HEK293T (cell line): Measurements from ENCODE around the gene CNIH1.

Source experiments
- BHLHE40 ChIP-seq: fragments of 450-650 bp; IDR thresholded peaks from 2 replicates; pipeline ENCODE4 v1.6.1; 2016; ENCODE audit warnings: mild to moderate bottlenecking, moderate library complexity, borderline replicate concordance
- ELF4 ChIP-seq: fragments of 450-650 bp; IDR thresholded peaks from 2 replicates; pipeline ENCODE4 v1.6.1; 2017; ENCODE audit warnings: antibody characterized with exemption
- FOXA1 ChIP-seq: fragments of 450-650 bp; IDR thresholded peaks from 2 replicates; pipeline ENCODE4 v1.6.1; 2016; ENCODE audit warnings: mild to moderate bottlenecking
- FOXK2 ChIP-seq: fragments of 450-650 bp; IDR thresholded peaks from 2 replicates; pipeline ENCODE4 v1.6.1; 2016; ENCODE audit warnings: mild to moderate bottlenecking
- FOXM1 ChIP-seq: fragments of 450-650 bp; IDR thresholded peaks from 2 replicates; pipeline ENCODE4 v1.6.1; 2017; ENCODE audit warnings: mild to moderate bottlenecking, borderline replicate concordance
- HDGF ChIP-seq: fragments of 450-650 bp; IDR thresholded peaks from 2 replicates; pipeline ENCODE4 v1.6.1; 2017; ENCODE audit warnings: antibody characterized with exemption, borderline replicate concordance
- L3MBTL2 ChIP-seq: fragments of 450-650 bp; conservative IDR thresholded peaks from 2 replicates; pipeline ENCODE4 v1.6.1; 2016; ENCODE audit warnings: mild to moderate bottlenecking
- LEF1 ChIP-seq: fragments of 450-650 bp; IDR thresholded peaks from 2 replicates; pipeline ENCODE4 v1.6.1; 2017; ENCODE audit warnings: mild to moderate bottlenecking, borderline replicate concordance
- NFRKB ChIP-seq: fragments of 450-650 bp; IDR thresholded peaks from 2 replicates; pipeline ENCODE4 v1.6.1; 2016; ENCODE audit warnings: mild to moderate bottlenecking, moderate library complexity
- PKNOX1 ChIP-seq: fragments of 450-650 bp; IDR thresholded peaks from 2 replicates; pipeline ENCODE4 v1.6.1; 2016
- SUZ12 ChIP-seq: fragments of 450-650 bp; IDR thresholded peaks from 2 replicates; pipeline ENCODE4 v1.6.1; 2016; ENCODE audit warnings: mild to moderate bottlenecking
- ZNF384 ChIP-seq: fragments of 450-650 bp; IDR thresholded peaks from 2 replicates; pipeline ENCODE4 v1.6.1; 2016

- TF ChIP-seq PKNOX1: no peak
- TF ChIP-seq FOXM1: no peak
- TF ChIP-seq LEF1: no peak
- no peak for TF ChIP-seq SUZ12
- no peak for TF ChIP-seq ZNF384
- TF ChIP-seq FOXA1: no peak
- TF ChIP-seq NFRKB: no peak
- no peak for TF ChIP-seq HDGF
- no peak for TF ChIP-seq BHLHE40
- TF ChIP-seq FOXK2: no peak
- TF ChIP-seq ELF4: no peak
- TF ChIP-seq L3MBTL2: no peak
Measured at GRCh38 chr14:54411371-54411770, 29.8 kb downstream of the CNIH1 start.
